MCF 10A (cell line): Measurements from ENCODE around the gene HNF4A. TPM values are rescaled to one million over a fixed set of nuclear protein-coding genes. Genes with fewer than 3 reads are reported as not detected.

ENCODE experiments used
- BruUV-seq: library from RNA; stranded (reverse); fragments of 400-500 nt; replicated peaks from 2 replicates; lab custom pipeline; 2021; lab: Mats Ljungman, UMichigan
- CTCF ChIA-PET: fragments of 300-600 bp; sonication (Branson Sonifier 250); formaldehyde crosslinking; extraction: SDS; loops from one replicate; lab custom pipeline; 2021; ENCODE audit warnings: antibody characterized with exemption, inconsistent platforms; lab: Yijun Ruan, JAX
- POLR2A ChIA-PET: fragments of 300-600, 350-650 bp; sonication (Branson Sonifier 250); formaldehyde crosslinking; extraction: SDS; loops from one replicate; lab custom pipeline; 2020; ENCODE audit warnings: antibody characterized with exemption, inconsistent platforms; lab: Yijun Ruan, JAX
- DNase-seq: peaks from one replicate; pipeline ENCODE4 v3.0.0-alpha.2; 2018; ENCODE audit not compliant: unreplicated experiment
- H3K27ac Mint-ChIP-seq: one replicate; pipeline ENCODE4 v1.8.0; 2022; ENCODE audit warnings: mild to moderate bottlenecking, low read depth, mixed read lengths; ENCODE audit not compliant: unreplicated experiment
- H3K27me3 Mint-ChIP-seq: one replicate; pipeline ENCODE4 v1.8.0; 2022; ENCODE audit warnings: mixed read lengths; ENCODE audit not compliant: insufficient read depth, unreplicated experiment
- H3K36me3 Mint-ChIP-seq: one replicate; pipeline ENCODE4 v1.8.0; 2022; ENCODE audit warnings: mild to moderate bottlenecking, moderate library complexity, mixed read lengths; ENCODE audit not compliant: insufficient read depth, unreplicated experiment
- H3K4me1 Mint-ChIP-seq: one replicate; pipeline ENCODE4 v1.8.0; 2022; ENCODE audit warnings: mixed read lengths; ENCODE audit not compliant: insufficient read depth, unreplicated experiment
- H3K4me3 Mint-ChIP-seq: one replicate; pipeline ENCODE4 v1.8.0; 2022; ENCODE audit warnings: mild to moderate bottlenecking, moderate library complexity, mixed read lengths; ENCODE audit not compliant: unreplicated experiment
- H3K9me3 Mint-ChIP-seq: one replicate; pipeline ENCODE4 v1.8.0; 2022; ENCODE audit warnings: mixed read lengths; ENCODE audit not compliant: unreplicated experiment
- CTCF ChIP-seq: fragments of 200-600 bp; IDR thresholded peaks from one replicate; pipeline ENCODE4 v1.8.0; 2022; ENCODE audit warnings: antibody characterized with exemption, mild to moderate bottlenecking; ENCODE audit not compliant: unreplicated experiment
- intact Hi-C: fragments of 100-400 bp; cut with micrococcal nuclease; formaldehyde crosslinking; loops from 2 replicates; pipeline ENCODE4 v1.14.1; 2022
- total RNA-seq: library from RNA; stranded (reverse); gene quantifications from 2 replicates; pipeline ENCODE4 v1.2.3, GENCODE V29; 2022

The HNF4A gene
- total RNA-seq, 1 experiment from 2014 or later: not detected

GRCh38 chr20:44430270-44431065 is 75.0 kb downstream of the HNF4A start:
- BruUV-seq: no TSS peak
- Mint-ChIP-seq H3K4me1 (no peaks in the 10 kb centered on the region), H3K4me3 (no peak overlapping the region), H3K27ac (no peak overlapping the region), H3K27me3 (peaks cover 12% of the 10 kb centered on the region), H3K9me3 (no peaks in the 10 kb centered on the region), H3K36me3 (no peaks in the 10 kb centered on the region)
- no peak for TF ChIP-seq CTCF
- DNase-seq: no peak
- ChIA-PET CTCF (interaction anchor here (0.7 to 1.7 kb wide), 2 partner anchors 9 to 31 kb away, joined by 3 to 4 read pairs; no protein-coding TSS in a partner anchor), POLR2A (no interaction called here)
- intact Hi-C loops: no loop called here

- intact Hi-C loops: no loop called here
- no peaks in the 10 kb centered on the region for H3K9me3 Mint-ChIP-seq
Observed at GRCh38 chr20:44431118-44431501, 75.6 kb downstream of the HNF4A start.

GRCh38 chr20:44431502-44432234 is 76.2 kb downstream of the HNF4A start:
- TF ChIP-seq CTCF: no peak
- intact Hi-C loops: no loop called here
- Mint-ChIP-seq H3K27ac (no peak overlapping the region), H3K27me3 (peaks cover 12% of the 10 kb centered on the region), H3K4me3 (no peak overlapping the region), H3K36me3 (no peaks in the 10 kb centered on the region), H3K9me3 (no peaks in the 10 kb centered on the region), H3K4me1 (no peaks in the 10 kb centered on the region)
- ChIA-PET POLR2A (no interaction called here), CTCF (interaction anchor here (0.6 to 1.7 kb wide), 4 partner anchors 8 to 99 kb away, joined by 3 to 4 read pairs (median 3); no protein-coding TSS in a partner anchor)
- no TSS peak for BruUV-seq
- DNase-seq: no peak

More at GRCh38 chr20:44431118-44431501, 75.6 kb downstream of the HNF4A start:
- POLR2A ChIA-PET: no interaction called here
- Mint-ChIP-seq H3K27ac (no peak overlapping the region), H3K4me1 (no peaks in the 10 kb centered on the region), H3K36me3 (no peaks in the 10 kb centered on the region), H3K4me3 (no peak overlapping the region), H3K27me3 (peaks cover 12% of the 10 kb centered on the region)
- DNase-seq: no peak
- CTCF ChIA-PET: interaction anchor here (0.7 to 1.7 kb wide), 3 partner anchors 9 to 31 kb away, joined by 3 to 4 read pairs (median 3); no protein-coding TSS in a partner anchor
- no peak for TF ChIP-seq CTCF
- BruUV-seq: no TSS peak
